ENCODE data around the gene SGSM2. TPM values are rescaled to one million over a fixed set of nuclear protein-coding genes. Genes with fewer than 3 reads are reported as not detected.

The SGSM2 gene
- total RNA-seq, 1 experiment from 2014 or later, result 49.0 TPM

GRCh38 chr17:2370211-2370589, 32.9 kb downstream of the SGSM2 start:
- ATAC-seq (no peak), DNase-seq (ENCODE audit: low read depth, low spot score) (no peak)
- H3K4me1 ChIP-seq (ENCODE audit: control insufficient read depth, insufficient read depth, low read length), result no peaks in the 10 kb centered on the region
- no peaks in the 10 kb centered on the region for H3K27me3 ChIP-seq (ENCODE audit: control insufficient read depth, insufficient read depth, low read length)
- in situ Hi-C loops (cut with HindIII; ENCODE audit: low pct_unique_long_range_greater_than_20kb, low sequenced_read_pairs) (no loop called here), intact Hi-C loops (cut with micrococcal nuclease; ENCODE audit: unreplicated experiment) (no loop called here)
- H3K4me3 ChIP-seq (ENCODE audit: low read depth in 2 of 2, low read length in 2 of 2), result no peak overlapping the region
- BruUV-seq (replicated peaks), result no TSS peak
- ChIA-PET POLR2A (no interaction called here), CTCF (no interaction called here)
- no peaks in the 10 kb centered on the region for H3K36me3 ChIP-seq (ENCODE audit: control insufficient read depth, insufficient read depth, low read length)
- TF ChIP-seq REST (IDR thresholded peaks at IDR 0.05; ENCODE audit: insufficient read depth in 1 of 2, low read depth in 2 of 2, low read length in 1 of 2), result no peak
- no peak for TF ChIP-seq SIN3A (IDR thresholded peaks at IDR 0.05; ENCODE audit: borderline replicate concordance, insufficient read depth, low read depth, low read length)
- no peak for TF ChIP-seq POLR2AphosphoS5 (IDR thresholded peaks at IDR 0.05; ENCODE audit: low read depth, low read length)
- TF ChIP-seq TCF7L2 (IDR thresholded peaks at IDR 0.05; ENCODE audit: low read depth, low read length), result no peak
- no peak for TF ChIP-seq CTCF (IDR thresholded peaks at IDR 0.05)
- H3K27ac ChIP-seq (ENCODE audit: low read length), result no peak overlapping the region
- H3K9me3 ChIP-seq (ENCODE audit: control insufficient read depth, insufficient read depth, low read depth, low read length), result no peaks in the 10 kb centered on the region

- no peak for TF ChIP-seq SIN3A (IDR thresholded peaks at IDR 0.05; ENCODE audit: borderline replicate concordance, insufficient read depth, low read depth, low read length)
- TF ChIP-seq TCF7L2 (IDR thresholded peaks at IDR 0.05; ENCODE audit: low read depth, low read length), result no peak
- Histone ChIP-seq H3K36me3 (ENCODE audit: control insufficient read depth, insufficient read depth, low read length) (no peaks in the 10 kb centered on the region), H3K4me3 (ENCODE audit: low read depth in 2 of 2, low read length in 2 of 2) (no peak overlapping the region), H3K4me1 (ENCODE audit: control insufficient read depth, insufficient read depth, low read length) (no peaks in the 10 kb centered on the region), H3K27ac (ENCODE audit: low read length) (no peak overlapping the region), H3K27me3 (ENCODE audit: control insufficient read depth, insufficient read depth, low read length) (no peaks in the 10 kb centered on the region), H3K9me3 (ENCODE audit: control insufficient read depth, insufficient read depth, low read depth, low read length) (no peaks in the 10 kb centered on the region)
- POLR2A ChIA-PET, result no interaction called here
- in situ Hi-C loops (cut with HindIII; ENCODE audit: low pct_unique_long_range_greater_than_20kb, low sequenced_read_pairs), result no loop called here
- intact Hi-C loops (cut with micrococcal nuclease; ENCODE audit: unreplicated experiment), result no loop called here
- CTCF ChIA-PET, result no interaction called here
- no peak for ATAC-seq
- BruUV-seq (replicated peaks), result no TSS peak
- no peak for DNase-seq (ENCODE audit: low read depth, low spot score)
Observed at GRCh38 chr17:2371183-2372130, 34.2 kb downstream of the SGSM2 start.

GRCh38 chr17:2372180-2372579, 34.9 kb downstream of the SGSM2 start:
- no peak overlapping the region for H3K4me3 ChIP-seq (ENCODE audit: low read depth in 2 of 2, low read length in 2 of 2)
- in situ Hi-C loops (cut with HindIII; ENCODE audit: low pct_unique_long_range_greater_than_20kb, low sequenced_read_pairs), result no loop called here
- no peaks in the 10 kb centered on the region for H3K9me3 ChIP-seq (ENCODE audit: control insufficient read depth, insufficient read depth, low read depth, low read length)
- DNase-seq (ENCODE audit: low read depth, low spot score), result no peak
- ChIA-PET POLR2A (no interaction called here), CTCF (interaction anchor here (0.7 kb wide), 1 partner anchor 44 kb away, joined by 3 read pairs; no protein-coding TSS in a partner anchor)
- no peaks in the 10 kb centered on the region for H3K36me3 ChIP-seq (ENCODE audit: control insufficient read depth, insufficient read depth, low read length)
- no TSS peak for BruUV-seq (replicated peaks)
- TF ChIP-seq TCF7L2 (IDR thresholded peaks at IDR 0.05; ENCODE audit: low read depth, low read length), result no peak
- no peak for TF ChIP-seq REST (IDR thresholded peaks at IDR 0.05; ENCODE audit: insufficient read depth in 1 of 2, low read depth in 2 of 2, low read length in 1 of 2)
- TF ChIP-seq CTCF (IDR thresholded peaks at IDR 0.05), result no peak
- no peak for TF ChIP-seq POLR2AphosphoS5 (IDR thresholded peaks at IDR 0.05; ENCODE audit: low read depth, low read length)
- no peak for TF ChIP-seq SIN3A (IDR thresholded peaks at IDR 0.05; ENCODE audit: borderline replicate concordance, insufficient read depth, low read depth, low read length)
- intact Hi-C loops (cut with micrococcal nuclease; ENCODE audit: unreplicated experiment), result no loop called here
- no peaks in the 10 kb centered on the region for H3K4me1 ChIP-seq (ENCODE audit: control insufficient read depth, insufficient read depth, low read length)
- H3K27me3 ChIP-seq (ENCODE audit: control insufficient read depth, insufficient read depth, low read length), result no peaks in the 10 kb centered on the region
- no peak for ATAC-seq
- no peak overlapping the region for H3K27ac ChIP-seq (ENCODE audit: low read length)
